Colonic mucosa (tissue), 4 donors: Measurements from ENCODE around the gene C20orf96. TPM values are rescaled to one million over a fixed set of nuclear protein-coding genes. Genes with fewer than 3 reads are reported as not detected.

Source experiments
- DNase-seq: peaks from one replicate; pipeline ENCODE4 v3.0.0-alpha.2; 2020
- H3K27ac ChIP-seq: fragments of 200-600 bp; one replicate; pipeline ENCODE4 v1.8.0; 2021
- H3K27me3 ChIP-seq: fragments of 200-600 bp; one replicate; pipeline ENCODE4 v1.8.0; 2021
- H3K36me3 ChIP-seq: fragments of 200-600 bp; one replicate; pipeline ENCODE4 v1.8.0; 2021
- H3K4me1 ChIP-seq: fragments of 200-600 bp; one replicate; pipeline ENCODE4 v1.8.0; 2021; ENCODE audit warnings: mild to moderate bottlenecking
- H3K4me3 ChIP-seq: fragments of 200-600 bp; one replicate; pipeline ENCODE4 v1.8.0; 2021
- H3K9ac ChIP-seq, 2 donors: one replicate each; pipeline ENCODE4 v1.7.0; 2013; ENCODE audit warnings: control low read depth in 2 of 2, low read depth in 2 of 2, low read length in 2 of 2
- H3K9me3 ChIP-seq: fragments of 200-600 bp; one replicate; pipeline ENCODE4 v1.8.0; 2021
- CTCF ChIP-seq: fragments of 200-600 bp; IDR thresholded peaks from one replicate; pipeline ENCODE4 v1.8.0; 2022; ENCODE audit warnings: antibody characterized with exemption, mild to moderate bottlenecking
- intact Hi-C: fragments of 100-400 bp; cut with DNase I; formaldehyde crosslinking; loops from one replicate; pipeline ENCODE4 v1.14.1; 2022
- total RNA-seq, 2 donors: library from RNA; stranded (reverse); fragmentation: NEBNext Ultra II Directional in 1 of 2; extraction: Animal tissue kit (Norgen Biotek cat#: 25700) in 1 of 2; gene quantifications; one replicate each; pipeline ENCODE4 v1.2.1, GENCODE V29; 2021
- donor health status: healthy.
- donor health status: DM: no; HTN: no; CAD: no.
- donor health status: DM: no; HTN: no; CAD: no.

The C20orf96 gene
- total RNA-seq, 2 donors from 2014 or later = 7.9 to 8.2 TPM

GRCh38 chr20:278607-279571 is 11.7 kb downstream of the C20orf96 start:
- no peak overlapping the region for H3K9ac ChIP-seq
- no peaks in the 10 kb centered on the region for H3K36me3 ChIP-seq
- no peak overlapping the region for H3K4me3 ChIP-seq
- H3K9me3 ChIP-seq = no peaks in the 10 kb centered on the region
- no peaks in the 10 kb centered on the region for H3K4me1 ChIP-seq
- intact Hi-C loops = loop anchor here (10.0 kb wide), 2 partner anchors 46 to 64 kb away; partner anchors contain the start of gene SOX12
- no peak for TF ChIP-seq CTCF
- no peak for DNase-seq
- H3K27ac ChIP-seq = no peak overlapping the region
- no peaks in the 10 kb centered on the region for H3K27me3 ChIP-seq

- Histone ChIP-seq H3K4me1 (no peaks in the 10 kb centered on the region), H3K9ac (no peak overlapping the region), H3K27ac (no peak overlapping the region), H3K4me3 (no peak overlapping the region), H3K36me3 (no peaks in the 10 kb centered on the region), H3K27me3 (no peaks in the 10 kb centered on the region), H3K9me3 (no peaks in the 10 kb centered on the region)
- intact Hi-C loops = loop anchor here (10.0 kb wide), 2 partner anchors 47 to 63 kb away; partner anchors contain the start of gene SOX12
- no peak for DNase-seq
- TF ChIP-seq CTCF = no peak
Measured at GRCh38 chr20:278181-278580, 12.4 kb downstream of the C20orf96 start.

GRCh38 chr20:277496-277781 is 13.1 kb downstream of the C20orf96 start:
- Histone ChIP-seq H3K27me3 (no peaks in the 10 kb centered on the region), H3K36me3 (no peaks in the 10 kb centered on the region), H3K9ac (no peak overlapping the region), H3K9me3 (no peaks in the 10 kb centered on the region), H3K4me1 (no peaks in the 10 kb centered on the region), H3K27ac (no peak overlapping the region), H3K4me3 (no peak overlapping the region)
- intact Hi-C loops = loop anchor here (10.0 kb wide), 2 partner anchors 47 to 63 kb away; partner anchors contain the start of gene SOX12
- TF ChIP-seq CTCF = no peak
- DNase-seq = no peak

- TF ChIP-seq CTCF = no peak
- H3K27ac ChIP-seq = no peak overlapping the region
- H3K4me3 ChIP-seq = no peak overlapping the region
- no peaks in the 10 kb centered on the region for H3K4me1 ChIP-seq
- no peaks in the 10 kb centered on the region for H3K27me3 ChIP-seq
- intact Hi-C loops = loop anchor here (10.0 kb wide), 2 partner anchors 48 to 62 kb away; partner anchors contain the start of gene SOX12
- H3K9ac ChIP-seq = no peak overlapping the region
- DNase-seq = no peak
- H3K9me3 ChIP-seq = no peaks in the 10 kb centered on the region
- no peaks in the 10 kb centered on the region for H3K36me3 ChIP-seq
Measured at GRCh38 chr20:276620-277495, 13.7 kb downstream of the C20orf96 start.

GRCh38 chr20:275791-276190 is 14.8 kb downstream of the C20orf96 start:
- Histone ChIP-seq H3K4me1 (no peaks in the 10 kb centered on the region), H3K9me3 (no peaks in the 10 kb centered on the region), H3K27ac (no peak overlapping the region), H3K27me3 (no peaks in the 10 kb centered on the region), H3K9ac (no peak overlapping the region), H3K4me3 (no peak overlapping the region), H3K36me3 (no peaks in the 10 kb centered on the region)
- intact Hi-C loops = loop anchor here (10.0 kb wide), 2 partner anchors 49 to 61 kb away; partner anchors contain the start of gene SOX12
- DNase-seq = peak; percentile 10
- no peak for TF ChIP-seq CTCF
